ENCODE measurements around the gene PFDN5. TPM values are rescaled to one million over a fixed set of nuclear protein-coding genes. Genes with fewer than 3 reads are reported as not detected.
A peak's percentile ranks its signal among the peaks of the same experiment; 100 is the strongest.

Gene PFDN5
- total RNA-seq, 1 experiment from 2014 or later: 519 TPM

DNA sequence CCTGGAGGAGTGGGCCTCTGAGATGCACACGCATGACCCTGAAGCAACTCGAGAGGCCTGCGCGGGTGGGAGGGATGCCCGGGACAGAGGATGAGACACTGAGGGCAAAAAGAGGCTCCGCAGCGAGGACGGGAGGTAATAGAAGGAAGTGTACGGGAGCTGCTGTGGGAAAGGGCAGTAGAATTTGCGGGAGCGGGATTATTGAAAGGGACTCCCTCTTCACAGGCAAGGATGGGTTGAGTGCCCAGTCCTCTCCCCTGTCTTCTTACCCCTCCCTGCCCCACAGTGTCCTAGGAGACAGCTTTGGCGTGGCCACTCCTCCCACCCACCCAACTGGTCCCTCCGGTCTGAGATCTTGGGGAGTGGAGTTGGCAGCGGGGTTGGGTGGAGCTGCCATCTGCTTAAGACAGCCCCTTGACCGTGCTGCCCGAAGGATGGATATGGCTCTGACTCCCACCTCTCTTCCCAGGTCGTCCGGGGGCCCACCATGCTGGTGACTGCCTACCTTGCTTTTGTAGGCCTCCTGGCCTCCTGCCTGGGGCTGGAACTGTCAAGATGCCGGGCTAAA lies 42.9 kb upstream of the PFDN5 start:
- ChIA-PET POLR2A (ENCODE audit: unreplicated experiment) (no interaction called here), CTCF (interaction anchor here (0.6 kb wide), 1 partner anchor 38 kb away, joined by 5 read pairs; no protein-coding TSS in a partner anchor)
- BruUV-seq (replicated peaks): no TSS peak
- Histone ChIP-seq H3K4me1 (ENCODE audit: insufficient read depth, low read length) (peaks cover 19% of the 10 kb centered on the region), H2AFZ (ENCODE audit: low read length) (peak overlapping the region; percentile 90), H3K27ac (ENCODE audit: low read length) (peak overlapping the region; percentile 84), H3K36me3 (ENCODE audit: low read depth, low read length) (peaks cover 4% of the 10 kb centered on the region; the same call in 1 of the 2 replicates), H3K4me3 (ENCODE audit: low read length) (peak overlapping the region; percentile 99), H3K9ac (ENCODE audit: low read length) (peak overlapping the region; percentile 96), H3K79me2 (ENCODE audit: low read length) (peaks cover 22% of the 10 kb centered on the region), H4K20me1 (ENCODE audit: low read length) (no peaks in the 10 kb centered on the region), H3K9me3 (ENCODE audit: low read length) (no peaks in the 10 kb centered on the region), H3K4me2 (ENCODE audit: low read length) (peak overlapping the region; percentile 97), H3K27me3 (ENCODE audit: low read length) (no peaks in the 10 kb centered on the region), H3F3A (ENCODE audit: low read length, unreplicated experiment) (no peaks in the 10 kb centered on the region), H3K9me2 (replicated peaks; ENCODE audit: low read length) (no peaks in the 10 kb centered on the region)
- peak; percentile 82 for DNase-seq
- ATAC-seq: peak; percentile 45
- intact Hi-C loops (cut with micrococcal nuclease): loop anchor here (2.0 kb wide), 1 partner anchor 16 kb away; the partner anchor contains the start of gene ESPL1
- TF ChIP-seq, protein P1, sequence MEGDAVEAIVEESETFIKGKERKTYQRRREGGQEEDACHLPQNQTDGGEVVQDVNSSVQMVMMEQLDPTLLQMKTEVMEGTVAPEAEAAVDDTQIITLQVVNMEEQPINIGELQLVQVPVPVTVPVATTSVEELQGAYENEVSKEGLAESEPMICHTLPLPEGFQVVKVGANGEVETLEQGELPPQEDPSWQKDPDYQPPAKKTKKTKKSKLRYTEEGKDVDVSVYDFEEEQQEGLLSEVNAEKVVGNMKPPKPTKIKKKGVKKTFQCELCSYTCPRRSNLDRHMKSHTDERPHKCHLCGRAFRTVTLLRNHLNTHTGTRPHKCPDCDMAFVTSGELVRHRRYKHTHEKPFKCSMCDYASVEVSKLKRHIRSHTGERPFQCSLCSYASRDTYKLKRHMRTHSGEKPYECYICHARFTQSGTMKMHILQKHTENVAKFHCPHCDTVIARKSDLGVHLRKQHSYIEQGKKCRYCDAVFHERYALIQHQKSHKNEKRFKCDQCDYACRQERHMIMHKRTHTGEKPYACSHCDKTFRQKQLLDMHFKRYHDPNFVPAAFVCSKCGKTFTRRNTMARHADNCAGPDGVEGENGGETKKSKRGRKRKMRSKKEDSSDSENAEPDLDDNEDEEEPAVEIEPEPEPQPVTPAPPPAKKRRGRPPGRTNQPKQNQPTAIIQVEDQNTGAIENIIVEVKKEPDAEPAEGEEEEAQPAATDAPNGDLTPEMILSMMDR (conservative IDR thresholded peaks at IDR 0.05; ENCODE audit: low read depth, low read length): no peak
- TF ChIP-seq EZH2 (IDR thresholded peaks at IDR 0.05; ENCODE audit: low read length, unreplicated experiment) (no peak), EZH2phosphoT487 (IDR thresholded peaks at IDR 0.05; ENCODE audit: borderline replicate concordance, low read length) (no peak)

- Histone ChIP-seq H3K4me3 (ENCODE audit: low read length) (peak overlapping the region; percentile 99), H4K20me1 (ENCODE audit: low read length) (no peaks in the 10 kb centered on the region), H3K9ac (ENCODE audit: low read length) (no peak overlapping the region), H3K27ac (ENCODE audit: low read length) (no peak overlapping the region), H3F3A (ENCODE audit: low read length, unreplicated experiment) (no peaks in the 10 kb centered on the region), H3K4me1 (ENCODE audit: insufficient read depth, low read length) (peaks cover 19% of the 10 kb centered on the region), H3K4me2 (ENCODE audit: low read length) (peak overlapping the region; percentile 97), H3K36me3 (ENCODE audit: low read depth, low read length) (peaks cover 4% of the 10 kb centered on the region; the same call in 1 of the 2 replicates), H3K9me3 (ENCODE audit: low read length) (no peaks in the 10 kb centered on the region), H3K9me2 (replicated peaks; ENCODE audit: low read length) (no peaks in the 10 kb centered on the region), H3K79me2 (ENCODE audit: low read length) (peaks cover 22% of the 10 kb centered on the region), H2AFZ (ENCODE audit: low read length) (no peak overlapping the region), H3K27me3 (ENCODE audit: low read length) (no peaks in the 10 kb centered on the region)
- no TSS peak for BruUV-seq (replicated peaks)
- TF ChIP-seq, protein P1 (conservative IDR thresholded peaks at IDR 0.05; ENCODE audit: low read depth, low read length): no peak
- TF ChIP-seq EZH2phosphoT487 (IDR thresholded peaks at IDR 0.05; ENCODE audit: borderline replicate concordance, low read length): no peak
- TF ChIP-seq EZH2 (IDR thresholded peaks at IDR 0.05; ENCODE audit: low read length, unreplicated experiment): no peak
- intact Hi-C loops (cut with micrococcal nuclease): loop anchor here (2.0 kb wide), 1 partner anchor 16 kb away; the partner anchor contains the start of gene ESPL1
- POLR2A ChIA-PET (ENCODE audit: unreplicated experiment): no interaction called here
- CTCF ChIA-PET: no interaction called here
- DNase-seq (no peak), ATAC-seq (no peak)
Measured at GRCh38 chr12:53253298-53253697, 42.0 kb upstream of the PFDN5 start.

GRCh38 chr12:53254816-53255545 lies 40.4 kb upstream of the PFDN5 start:
- TF ChIP-seq EZH2phosphoT487 (IDR thresholded peaks at IDR 0.05; ENCODE audit: borderline replicate concordance, low read length) (no peak), EZH2 (IDR thresholded peaks at IDR 0.05; ENCODE audit: low read length, unreplicated experiment) (no peak)
- Histone ChIP-seq H3K27ac (ENCODE audit: low read length) (no peak overlapping the region), H3K9me2 (replicated peaks; ENCODE audit: low read length) (no peaks in the 10 kb centered on the region), H2AFZ (ENCODE audit: low read length) (no peak overlapping the region), H3K4me1 (ENCODE audit: insufficient read depth, low read length) (peaks cover 19% of the 10 kb centered on the region), H3K9ac (ENCODE audit: low read length) (no peak overlapping the region), H4K20me1 (ENCODE audit: low read length) (no peaks in the 10 kb centered on the region), H3K27me3 (ENCODE audit: low read length) (no peaks in the 10 kb centered on the region), H3K79me2 (ENCODE audit: low read length) (peaks cover 22% of the 10 kb centered on the region), H3K36me3 (ENCODE audit: low read depth, low read length) (peaks cover 4% of the 10 kb centered on the region; the same call in 1 of the 2 replicates), H3K4me2 (ENCODE audit: low read length) (no peak overlapping the region), H3K9me3 (ENCODE audit: low read length) (no peaks in the 10 kb centered on the region), H3K4me3 (ENCODE audit: low read length) (no peak overlapping the region), H3F3A (ENCODE audit: low read length, unreplicated experiment) (no peaks in the 10 kb centered on the region)
- intact Hi-C loops (cut with micrococcal nuclease): no loop called here
- ATAC-seq: no peak
- no TSS peak for BruUV-seq (replicated peaks)
- ChIA-PET CTCF (no interaction called here), POLR2A (ENCODE audit: unreplicated experiment) (no interaction called here)
- DNase-seq: no peak

All from PC-3 (cell line).